WTC11 (cell line): ENCODE measurements around the gene JMJD4. TPM values are rescaled to one million over a fixed set of nuclear protein-coding genes. Genes with fewer than 3 reads are reported as not detected.

ENCODE experiments used
- ATAC-seq: fragments of 200-7000 bp; cut with Tn5 transposase; 2 replicates; pipeline ENCODE4 v1.10.0; 2021; ENCODE audit warnings: mild to moderate bottlenecking, moderate library complexity
- CTCF ChIA-PET: fragments of 300-600 bp; sonication (Branson Sonifier 250); formaldehyde crosslinking; loops from one replicate; lab custom pipeline; 2021; ENCODE audit warnings: antibody characterized with exemption; lab: Charles Lee
- POLR2A ChIA-PET: fragments of 350-600 bp; sonication (Branson Sonifier 250); formaldehyde crosslinking; loops from one replicate; lab custom pipeline; 2021; ENCODE audit warnings: antibody characterized with exemption; lab: Charles Lee
- DNase-seq: peaks from one replicate; pipeline ENCODE4 v3.0.0; 2021; ENCODE audit warnings: low spot score
- H3K27ac Mint-ChIP-seq: 2 replicates; pipeline ENCODE4 v1.8.0; 2021; ENCODE audit warnings: mixed read lengths
- H3K27me3 Mint-ChIP-seq: 2 replicates; pipeline ENCODE4 v1.8.0; 2021; ENCODE audit warnings: low read depth, mild to moderate bottlenecking, moderate library complexity, mixed read lengths
- H3K36me3 Mint-ChIP-seq: 2 replicates; pipeline ENCODE4 v1.8.0; 2021; ENCODE audit warnings: mixed read lengths
- H3K4me1 Mint-ChIP-seq: 2 replicates; pipeline ENCODE4 v1.8.0; 2022; ENCODE audit warnings: mixed read lengths
- H3K4me3 Mint-ChIP-seq: 2 replicates; pipeline ENCODE4 v1.8.0; 2021; ENCODE audit warnings: mild to moderate bottlenecking, moderate library complexity, mixed read lengths
- H3K9me3 Mint-ChIP-seq: 2 replicates; pipeline ENCODE4 v1.8.0; 2021; ENCODE audit warnings: mixed read lengths
- AFF4 ChIP-seq: sonication (generic); formaldehyde crosslinking; IDR thresholded peaks from 2 replicates; pipeline ENCODE4 v1.8.1; 2023; ENCODE audit warnings: mild to moderate bottlenecking, missing genetic modification reagents, borderline replicate concordance
- ATF2 ChIP-seq: sonication (generic); formaldehyde crosslinking; IDR thresholded peaks from 2 replicates; pipeline ENCODE4 v1.8.1; 2022; ENCODE audit warnings: low read depth, missing genetic modification reagents, borderline replicate concordance
- ATF3 ChIP-seq: sonication (generic); formaldehyde crosslinking; conservative IDR thresholded peaks from 2 replicates; pipeline ENCODE4 v1.8.1; 2022; ENCODE audit warnings: mild to moderate bottlenecking, missing genetic modification reagents
- ATF6 ChIP-seq: sonication (generic); formaldehyde crosslinking; IDR thresholded peaks from 2 replicates; pipeline ENCODE4 v1.8.1; 2023; ENCODE audit warnings: mild to moderate bottlenecking, missing genetic modification reagents
- CTCF ChIP-seq: fragments of 200-600 bp; IDR thresholded peaks from 2 replicates; pipeline ENCODE4 v1.8.0; 2022; ENCODE audit warnings: antibody characterized with exemption
- E2F1 ChIP-seq: sonication (generic); formaldehyde crosslinking; IDR thresholded peaks from 2 replicates; pipeline ENCODE4 v1.8.0; 2022; ENCODE audit warnings: mild to moderate bottlenecking, missing genetic modification reagents
- GRHL2 ChIP-seq: fragments of 250-450 bp; sonication (Bioruptor Pico); IDR thresholded peaks from 2 replicates; pipeline ENCODE4 v1.8.0; 2022; ENCODE audit warnings: mild to moderate bottlenecking, moderate library complexity; ENCODE audit not compliant: insufficient replicate concordance, severe bottlenecking
- IRF1 ChIP-seq: sonication (generic); formaldehyde crosslinking; IDR thresholded peaks from 2 replicates; pipeline ENCODE4 v1.8.0; 2023; ENCODE audit warnings: missing genetic modification reagents
- IRF2 ChIP-seq: sonication (generic); formaldehyde crosslinking; IDR thresholded peaks from 2 replicates; pipeline ENCODE4 v1.8.0; 2022; ENCODE audit warnings: low read depth, missing genetic modification reagents, borderline replicate concordance
- JUN ChIP-seq: sonication (generic); formaldehyde crosslinking; IDR thresholded peaks from 2 replicates; pipeline ENCODE4 v1.8.0; 2023; ENCODE audit warnings: mild to moderate bottlenecking, missing genetic modification reagents
- NR2C2 ChIP-seq: sonication (generic); formaldehyde crosslinking; IDR thresholded peaks from 2 replicates; pipeline ENCODE4 v1.8.0; 2022; ENCODE audit warnings: mild to moderate bottlenecking, missing genetic modification reagents
- SOX15 ChIP-seq: fragments of 250-450 bp; sonication (Bioruptor Pico); IDR thresholded peaks from 2 replicates; pipeline ENCODE4 v1.9.0; 2021; ENCODE audit warnings: mild to moderate bottlenecking
- ZBTB21 ChIP-seq: sonication (generic); formaldehyde crosslinking; IDR thresholded peaks from 2 replicates; pipeline ENCODE4 v1.8.1; 2023; ENCODE audit warnings: mild to moderate bottlenecking, missing genetic modification reagents, borderline replicate concordance
- ZBTB43 ChIP-seq: sonication (generic); formaldehyde crosslinking; IDR thresholded peaks from 2 replicates; pipeline ENCODE4 v1.8.1; 2023; ENCODE audit warnings: mild to moderate bottlenecking, missing genetic modification reagents
- ZNF396 ChIP-seq: fragments of 250-450 bp; sonication (Bioruptor Pico); IDR thresholded peaks from 2 replicates; pipeline ENCODE4 v1.8.0; 2021; ENCODE audit warnings: mild to moderate bottlenecking, moderate library complexity, borderline replicate concordance
- total RNA-seq: library from RNA; stranded (reverse); gene quantifications from 3 replicates; pipeline ENCODE4 v1.2.3, GENCODE V29; 2021

Gene JMJD4
- total RNA-seq, 1 experiment from 2014 or later, result 13.7 TPM

GRCh38 chr1:227740401-227740960, 5.4 kb upstream of the JMJD4 start (continued):
- TF ChIP-seq SOX15, result no peak
- TF ChIP-seq IRF2 (CRISPR knock-in tag), result no peak
- no peak for TF ChIP-seq GRHL2 (CRISPR knock-in tag)
- TF ChIP-seq IRF1 (CRISPR knock-in tag), result no peak
- TF ChIP-seq ATF6 (CRISPR knock-in tag), result no peak

- ATAC-seq (no peak), DNase-seq (no peak)
- no peak overlapping the region for H3K27ac Mint-ChIP-seq
- H3K4me1 Mint-ChIP-seq, result peaks cover 18% of the 10 kb centered on the region
- no peaks in the 10 kb centered on the region for H3K27me3 Mint-ChIP-seq
- ChIA-PET POLR2A (no interaction called here), CTCF (no interaction called here)
- H3K36me3 Mint-ChIP-seq, result no peaks in the 10 kb centered on the region
- H3K4me3 Mint-ChIP-seq, result no peak overlapping the region
- no peaks in the 10 kb centered on the region for H3K9me3 Mint-ChIP-seq
- TF ChIP-seq NR2C2 (CRISPR knock-in tag), result no peak
- TF ChIP-seq E2F1 (CRISPR knock-in tag), result no peak
- TF ChIP-seq ZBTB43, result no peak
- no peak for TF ChIP-seq JUN (CRISPR knock-in tag)
- TF ChIP-seq ATF3, result no peak
- no peak for TF ChIP-seq ZBTB21
- TF ChIP-seq CTCF, result no peak
Measured at GRCh38 chr1:227739636-227740035, 4.5 kb upstream of the JMJD4 start.

GRCh38 chr1:227738820-227739219, 3.7 kb upstream of the JMJD4 start:
- ATAC-seq, result no peak

More at GRCh38 chr1:227738820-227739219, 3.7 kb upstream of the JMJD4 start:
- Mint-ChIP-seq H3K4me3 (no peak overlapping the region), H3K27me3 (no peaks in the 10 kb centered on the region), H3K9me3 (no peaks in the 10 kb centered on the region), H3K36me3 (no peaks in the 10 kb centered on the region), H3K27ac (no peak overlapping the region), H3K4me1 (peaks cover 22% of the 10 kb centered on the region)
- ChIA-PET POLR2A (no interaction called here), CTCF (no interaction called here)
- no peak for DNase-seq
- TF ChIP-seq NR2C2 (CRISPR knock-in tag), result no peak
- no peak for TF ChIP-seq ATF2
- no peak for TF ChIP-seq AFF4 (CRISPR knock-in tag)
- TF ChIP-seq ZNF396 (CRISPR knock-in tag), result no peak
- TF ChIP-seq ATF3, result no peak
